H1 (cell line): Measurements from ENCODE around the gene AGER. TPM values are rescaled to one million over a fixed set of nuclear protein-coding genes. Genes with fewer than 3 reads are reported as not detected.

Experiments used
- BRCA1 ChIP-seq: IDR thresholded peaks from 2 replicates; pipeline ENCODE4 v1.6.1; 2012; ENCODE audit warnings: low read depth, low read length, improper control_type of control experiment
- CBX5 ChIP-seq: fragments of 300-800, 300-1000 bp; sonication (generic); IDR thresholded peaks from 2 replicates; pipeline ENCODE4 v1.7.1; 2016; ENCODE audit warnings: antibody characterized with exemption, low read length, low read depth
- CHD2 ChIP-seq: IDR thresholded peaks from 2 replicates; pipeline ENCODE4 v1.6.1; 2012; ENCODE audit warnings: low read length, improper control_type of control experiment
- CHD7 ChIP-seq: fragments of 300-600 bp; sonication (generic); IDR thresholded peaks from 2 replicates; pipeline ENCODE4 v1.7.1; 2012; ENCODE audit warnings: low read length, moderate library complexity, mild to moderate bottlenecking, inconsistent platforms; ENCODE audit not compliant: insufficient replicate concordance
- RBBP5 ChIP-seq: IDR thresholded peaks from 2 replicates; pipeline ENCODE4 v1.7.1; 2012; ENCODE audit warnings: low read depth, mild to moderate bottlenecking, inconsistent platforms, low read length, moderate library complexity, borderline replicate concordance
- TAF1 ChIP-seq: IDR thresholded peaks from 2 replicates; pipeline ENCODE4 v1.6.1; 2011; ENCODE audit warnings: mild to moderate bottlenecking, low read depth, low read length
- YY1 ChIP-seq: IDR thresholded peaks from 2 replicates; pipeline ENCODE4 v1.6.1; 2011; ENCODE audit warnings: low read depth, mild to moderate bottlenecking, low read length
- polyA plus RNA-seq, 7 experiments: library from polyadenylated mRNA; depleted of rRNA in 3 of 7; stranded (reverse) in 5 of 7; unstranded in 2 of 7; fragments of >200 nt in 5 of 7; fragments of 200-250 nt in 2 of 7; gene quantifications; 1 replicate in 5 of 7; 2 replicates in 1 of 7; 4 replicates in 1 of 7; pipeline versions ENCODE4 v1.2.1 to v1.2.3, GENCODE V29; 2011 to 2013; ENCODE audit warnings: missing spikeins in 2 of 7, mixed read lengths in 2 of 7
- total RNA-seq: library from RNA; stranded (reverse); fragmentation: NEBNext Ultra II Directional; extraction: Animal tissue kit (Norgen Biotek cat#: 25700); gene quantifications from 2 replicates; pipeline ENCODE4 v1.2.1, GENCODE V29; 2021

Gene AGER
- total and polyA plus RNA-seq, 2 of the 8 experiments (the other 6 are each of a cell fraction or from before 2014, with no cell fraction given) = 3.8 to 10.9 TPM

GRCh38 chr6:32183483-32184083, 470 bp downstream of the AGER start (continued):
- TF ChIP-seq CHD7 (no peak), RBBP5 (no peak), TAF1 (no peak), CHD2 (no peak), CBX5 (no peak), BRCA1 (no peak), YY1 (no peak)
